ENCODE results near the gene RNF44. TPM values are rescaled to one million over a fixed set of nuclear protein-coding genes. Genes with fewer than 3 reads are reported as not detected.

The RNF44 gene
- total RNA-seq, 1 donor from 2014 or later = 139 TPM

GRCh38 chr5:176487160-176487559 lies 50.0 kb downstream of the RNF44 start:
- intact Hi-C loops (cut with micrococcal nuclease) = loop anchor here (1.0 to 5.0 kb wide), 3 partner anchors 9 to 40 kb away; partner anchors contain the start of gene FAF2

- intact Hi-C loops (cut with micrococcal nuclease) = loop anchor here (2.0 to 5.0 kb wide), 2 partner anchors 13 to 39 kb away; partner anchors contain the start of gene FAF2
These were observed 50.9 kb downstream of the RNF44 start for GRCh38 chr5:176486189-176486757.

GRCh38 chr5:176485176-176485575 lies 52.0 kb downstream of the RNF44 start:
- intact Hi-C loops (cut with micrococcal nuclease) = loop anchor here (5.0 kb wide), 1 partner anchor 38 kb away; the partner anchor contains the start of gene FAF2

GRCh38 chr5:176481711-176482110 lies 55.5 kb downstream of the RNF44 start:
- intact Hi-C loops (cut with micrococcal nuclease) = no loop called here

Other genes with a start within 250 kb of the RNF44 start
- gene KIAA1191, start 175.6 kb downstream of the RNF44 start, total RNA-seq = 55.4 and 58.1 TPM in 2 replicates
- gene ARL10, start 171.9 kb downstream of the RNF44 start, total RNA-seq = 8.5 and 9.0 TPM in 2 replicates
- 37.7 and 39.2 TPM in 2 replicates for gene NOP16, start 148.8 kb downstream of the RNF44 start, total RNA-seq
- 99.1 and 109 TPM in 2 replicates for gene HIGD2A, start 148.7 kb downstream of the RNF44 start, total RNA-seq
- gene CLTB, start 120.9 kb downstream of the RNF44 start, total RNA-seq = 67.8 and 71.0 TPM in 2 replicates
- gene FAF2, start 89.0 kb downstream of the RNF44 start, total RNA-seq = 40.9 and 44.4 TPM in 2 replicates
- 1.3 and 1.7 TPM in 2 replicates for gene CDHR2, start 11.9 kb upstream of the RNF44 start, total RNA-seq
- 2.2 and 2.6 TPM in 2 replicates for gene GPRIN1, start 72.8 kb upstream of the RNF44 start, total RNA-seq
- gene SNCB, start 93.1 kb upstream of the RNF44 start, total RNA-seq = not detected in 2 replicates
- not detected in 2 replicates for gene EIF4E1B, start 93.3 kb upstream of the RNF44 start, total RNA-seq
- gene TSPAN17, start 110.1 kb upstream of the RNF44 start, total RNA-seq = 52.1 and 56.1 TPM in 2 replicates